Keratinocyte (primary cell): ENCODE measurements around the gene ATP5ME. TPM values are rescaled to one million over a fixed set of nuclear protein-coding genes. Genes with fewer than 3 reads are reported as not detected.
"Not testable (repeated sequence)": the region's sequence is repeated elsewhere in the genome, so short reads cannot be mapped to it uniquely, and the experiment has no call there.

ENCODE experiments used
- DNase-seq: peaks from one replicate; pipeline ENCODE4 v3.0.0-alpha.2; 2011; ENCODE audit warnings: low read depth, missing footprints, low spot score
- FAIRE-seq: peaks from 2 replicates; lab custom pipeline; 2011; peaks lifted over from hg19 to GRCh38; lab: Jason Lieb, UNC
- H2AFZ ChIP-seq: 2 replicates; pipeline ENCODE4 v1.6.0; 2012; ENCODE audit warnings: low read length, control low read depth, inconsistent platforms; ENCODE audit not compliant: control insufficient read depth
- H3K27ac ChIP-seq: 2 replicates; pipeline ENCODE4 v1.5.1; 2011; ENCODE audit warnings: low read length; ENCODE audit not compliant: control insufficient read depth, insufficient read depth
- H3K27me3 ChIP-seq: 3 replicates; pipeline ENCODE4 v1.6.0; 2011; ENCODE audit warnings: low read length; ENCODE audit not compliant: control insufficient read depth, insufficient read depth; ENCODE audit errors: extremely low read depth
- H3K36me3 ChIP-seq, 2 experiments: 2 replicates in 1 of 2; 3 replicates in 1 of 2; pipeline ENCODE4 v1.5.1; 2011; ENCODE audit warnings: low read length in 2 of 2, mild to moderate bottlenecking in 1 of 2; ENCODE audit not compliant: control insufficient read depth in 2 of 2, insufficient read depth in 2 of 2; ENCODE audit errors: extremely low read depth in 1 of 2
- H3K4me1 ChIP-seq: 3 replicates; pipeline ENCODE4 v1.5.1; 2011; ENCODE audit warnings: low read length; ENCODE audit not compliant: control insufficient read depth, insufficient read depth; ENCODE audit errors: extremely low read depth
- H3K4me2 ChIP-seq: 3 replicates; pipeline ENCODE4 v1.6.0; 2011; ENCODE audit warnings: low read depth, low read length; ENCODE audit not compliant: control insufficient read depth, insufficient read depth; ENCODE audit errors: extremely low read depth
- H3K4me3 ChIP-seq, 3 experiments: fragments of 200-600 bp in 1 of 3; sonication (generic) in 1 of 3; 2 replicates in 2 of 3; 3 replicates in 1 of 3; pipeline ENCODE4 v1.5.1; 2011 to 2016; ENCODE audit warnings: low read length in 3 of 3, mild to moderate bottlenecking in 3 of 3, control low read depth in 2 of 3, inconsistent platforms in 1 of 3, low read depth in 1 of 3, mixed read lengths in 1 of 3, mixed run types in 1 of 3, moderate library complexity in 1 of 3; ENCODE audit not compliant: control insufficient read depth in 2 of 3, insufficient read depth in 2 of 3; ENCODE audit errors: extremely low read depth in 1 of 3
- H3K79me2 ChIP-seq: 2 replicates; pipeline ENCODE4 v1.6.0; 2012; ENCODE audit warnings: low read length; ENCODE audit not compliant: control insufficient read depth, insufficient read depth
- H3K9ac ChIP-seq: 3 replicates; pipeline ENCODE4 v1.6.0; 2011; ENCODE audit warnings: low read length; ENCODE audit not compliant: control insufficient read depth, insufficient read depth; ENCODE audit errors: extremely low read depth
- H3K9me1 ChIP-seq: 3 replicates; pipeline ENCODE4 v1.6.0; 2011; ENCODE audit warnings: low read length; ENCODE audit not compliant: control insufficient read depth, insufficient read depth; ENCODE audit errors: extremely low read depth
- H3K9me3 ChIP-seq: 2 replicates; pipeline ENCODE4 v1.5.1; 2012; ENCODE audit warnings: low read depth, low read length; ENCODE audit not compliant: control insufficient read depth
- H4K20me1 ChIP-seq: 3 replicates; pipeline ENCODE4 v1.6.0; 2011; ENCODE audit warnings: low read length; ENCODE audit not compliant: control insufficient read depth, insufficient read depth; ENCODE audit errors: extremely low read depth
- CTCF ChIP-seq, 3 experiments: IDR thresholded peaks in 1 of 3; conservative IDR thresholded peaks in 1 of 3; optimal IDR thresholded peaks in 1 of 3; 2 replicates in 2 of 3; 3 replicates in 1 of 3; pipeline versions ENCODE3 to v1.5.1; 2011; ENCODE audit warnings: low read length in 3 of 3, mild to moderate bottlenecking in 3 of 3, moderate library complexity in 2 of 3, control low read depth in 1 of 3, inconsistent platforms in 1 of 3; ENCODE audit not compliant: insufficient read depth in 2 of 3; ENCODE audit errors: extremely low read depth in 1 of 3
- EZH2 ChIP-seq: IDR thresholded peaks from one replicate; pipeline ENCODE4 v1.6.1; 2012; ENCODE audit warnings: inconsistent platforms, mild to moderate bottlenecking, low read length, moderate library complexity
- dilution Hi-C: fragments of 300-500 bp; cut with MboI; formaldehyde crosslinking; loops from one replicate; pipeline ENCODE4 v1.7.0; 2020; ENCODE audit warnings: low sequenced_read_pairs; ENCODE audit not compliant: extremely low pct_ligation_motif_present
- polyA plus RNA-seq, 5 experiments: library from polyadenylated mRNA; depleted of rRNA in 3 of 5; stranded (reverse) in 3 of 5; stranded (forward) in 1 of 5; unstranded in 1 of 5; fragments of >200 nt; gene quantifications; 1 replicate in 1 of 5; 2 replicates in 3 of 5; 3 replicates in 1 of 5; pipeline versions ENCODE4 v1.2.1 to v1.2.3, GENCODE V29; 2011 to 2012; ENCODE audit warnings: missing spikeins in 2 of 5, low read depth in 1 of 5, low replicate concordance in 1 of 5

The ATP5ME gene
- polyA plus RNA-seq, 1 donor (not counting 4 experiments of a cell fraction or from before 2014, with no cell fraction given), result 438 TPM

- Histone ChIP-seq H3K4me2 (no peak overlapping the region), H3K27me3 (peaks cover 18% of the 10 kb centered on the region), H3K36me3 (no peaks in the 10 kb centered on the region), H3K4me3 (no peak overlapping the region), H3K4me1 (no peaks in the 10 kb centered on the region), H3K9me1 (no peaks in the 10 kb centered on the region), H3K27ac (no peak overlapping the region), H3K9ac (no peak overlapping the region), H2AFZ (no peak overlapping the region), H3K79me2 (no peaks in the 10 kb centered on the region), H4K20me1 (no peaks in the 10 kb centered on the region), H3K9me3 (no peaks in the 10 kb centered on the region)
- no peak for TF ChIP-seq CTCF (optimal IDR thresholded peaks at IDR 0.05 in 1 of 3, IDR thresholded peaks at IDR 0.05 in 1 of 3, conservative IDR thresholded peaks at IDR 0.05 in 1 of 3; ENCODE audit: extremely low read depth in 1 of 3, insufficient read depth in 2 of 3, low read length in 3 of 3)
- no peak for TF ChIP-seq EZH2
- dilution Hi-C loops, result no loop called here
- FAIRE-seq (no peak), DNase-seq (no peak)
These were observed 26.6 kb downstream of the ATP5ME start for GRCh38 chr4:647481-647880.

- DNase-seq, result no peak
- Histone ChIP-seq H3K4me1 (no peaks in the 10 kb centered on the region), H3K27me3 (peaks cover 13% of the 10 kb centered on the region), H3K27ac (no peak overlapping the region), H3K4me2 (no peak overlapping the region), H3K9ac (no peak overlapping the region), H4K20me1 (no peaks in the 10 kb centered on the region), H3K9me1 (no peaks in the 10 kb centered on the region), H2AFZ (no peak overlapping the region), H3K36me3 (no peaks in the 10 kb centered on the region), H3K79me2 (no peaks in the 10 kb centered on the region), H3K9me3 (no peaks in the 10 kb centered on the region), H3K4me3 (no peak overlapping the region)
- FAIRE-seq, result no peak
- dilution Hi-C loops, result no loop called here
- TF ChIP-seq EZH2, result no peak
- no peak for TF ChIP-seq CTCF (optimal IDR thresholded peaks at IDR 0.05 in 1 of 3, IDR thresholded peaks at IDR 0.05 in 1 of 3, conservative IDR thresholded peaks at IDR 0.05 in 1 of 3; ENCODE audit: extremely low read depth in 1 of 3, insufficient read depth in 2 of 3, low read length in 3 of 3)
These were observed 27.6 kb downstream of the ATP5ME start for GRCh38 chr4:646460-646859.

- H3K4me1 ChIP-seq, H3K9me1 ChIP-seq, H3K4me2 ChIP-seq, H3K36me3 ChIP-seq, dilution Hi-C loops, H3K4me3 ChIP-seq, H3K27ac ChIP-seq, H3K79me2 ChIP-seq, H3K9ac ChIP-seq, H4K20me1 ChIP-seq, DNase-seq, H3K9me3 ChIP-seq, FAIRE-seq, H3K27me3 ChIP-seq, H2AFZ ChIP-seq: not testable (repeated sequence)
These were observed 31.7 kb downstream of the ATP5ME start for GRCh38 chr4:642366-642765.
